ENCODE measurements around the gene DGKZ.
A peak's percentile ranks its signal among the peaks of the same experiment; 100 is the strongest.
"Not testable (repeated sequence)": the region's sequence is repeated elsewhere in the genome, so short reads cannot be mapped to it uniquely, and the experiment has no call there.

The DGKZ gene

GRCh38 chr11:46346886-46347636, at the start of gene DGKZ:
Gene DGKZ (plus strand): TSS chr11:46347463. CDS start chr11:46347660, 197 bp downstream.
- DNase-seq, result peak; percentile 75

- peak; percentile 86 for DNase-seq
Observed at GRCh38 chr11:46298699-46299433, 48.4 kb upstream of the DGKZ start.

- peak; percentile 48 for DNase-seq
Observed at GRCh38 chr11:46299451-46299961, 47.8 kb upstream of the DGKZ start.

GRCh38 chr11:46300270-46300669, 47.0 kb upstream of the DGKZ start:
- no peak for DNase-seq

GRCh38 chr11:46302866-46303265, 44.4 kb upstream of the DGKZ start:
- DNase-seq, result no peak

GRCh38 chr11:46304036-46304435, 43.2 kb upstream of the DGKZ start:
- not testable (repeated sequence) for DNase-seq

GRCh38 chr11:46304605-46305179, 42.6 kb upstream of the DGKZ start:
- DNase-seq, result no peak

GRCh38 chr11:46305295-46305694, 42.0 kb upstream of the DGKZ start:
- peak; percentile 58 for DNase-seq

GRCh38 chr11:46306296-46306853, 40.9 kb upstream of the DGKZ start:
- peak; percentile 63 for DNase-seq

- DNase-seq, result no peak
Observed at GRCh38 chr11:46307369-46307768, 39.9 kb upstream of the DGKZ start.

GRCh38 chr11:46307785-46308341, 39.4 kb upstream of the DGKZ start:
- DNase-seq, result no peak

GRCh38 chr11:46308631-46309419, 38.4 kb upstream of the DGKZ start:
- DNase-seq, result peak; percentile 55

GRCh38 chr11:46309814-46310259, 37.4 kb upstream of the DGKZ start:
- no peak for DNase-seq

- peak; percentile 68 for DNase-seq
Observed at GRCh38 chr11:46315033-46315738, 32.1 kb upstream of the DGKZ start.

GRCh38 chr11:46315783-46316563, 31.3 kb upstream of the DGKZ start:
- no peak for DNase-seq

- DNase-seq, result no peak
Observed at GRCh38 chr11:46319074-46319453, 28.2 kb upstream of the DGKZ start.

GRCh38 chr11:46321757-46322156, 25.5 kb upstream of the DGKZ start:
- peak; percentile 29 for DNase-seq

GRCh38 chr11:46322759-46323158, 24.5 kb upstream of the DGKZ start:
- peak; percentile 28 for DNase-seq

- no peak for DNase-seq
Observed at GRCh38 chr11:46326813-46327416, 20.3 kb upstream of the DGKZ start.

- no peak for DNase-seq
Observed at GRCh38 chr11:46327829-46328228, 19.4 kb upstream of the DGKZ start.
